Measurements from ENCODE around the gene PBXIP1. TPM values are rescaled to one million over a fixed set of nuclear protein-coding genes. Genes with fewer than 3 reads are reported as not detected.
A peak's percentile ranks its signal among the peaks of the same experiment; 100 is the strongest.

Gene PBXIP1
- total and polyA plus RNA-seq, 2 of the 13 experiments (the other 11 are each of a cell fraction or from before 2014, with no cell fraction given): 16.3 to 31.9 TPM

DNA sequence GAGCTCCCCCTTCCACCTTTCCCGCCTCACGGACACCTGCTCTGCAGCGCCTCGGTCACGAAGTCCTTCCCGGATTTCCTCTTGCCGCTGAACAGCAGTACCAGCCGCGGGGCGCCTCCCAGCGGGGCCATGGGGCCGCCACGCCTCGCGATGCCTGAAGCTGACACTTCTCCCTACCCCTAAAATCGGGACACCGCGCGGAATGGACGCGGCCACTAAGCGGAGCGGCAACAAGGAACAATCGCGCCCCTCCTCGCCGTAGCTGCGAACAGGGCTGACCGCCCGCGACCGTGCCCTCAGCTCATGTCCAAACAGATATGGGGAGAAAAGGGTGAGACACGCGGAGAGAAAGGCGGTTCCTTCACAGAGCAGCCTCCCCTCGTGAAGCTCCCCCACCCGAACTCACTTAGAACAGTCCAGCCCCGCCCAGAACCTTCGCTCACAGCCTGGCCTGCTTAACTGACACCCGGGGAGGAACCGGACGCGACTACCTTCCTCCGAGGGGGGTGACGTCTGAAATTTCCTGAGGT is 19.3 kb downstream of the PBXIP1 start, which contains the start of gene PMVK (continued):
- TF ChIP-seq, protein P1, sequence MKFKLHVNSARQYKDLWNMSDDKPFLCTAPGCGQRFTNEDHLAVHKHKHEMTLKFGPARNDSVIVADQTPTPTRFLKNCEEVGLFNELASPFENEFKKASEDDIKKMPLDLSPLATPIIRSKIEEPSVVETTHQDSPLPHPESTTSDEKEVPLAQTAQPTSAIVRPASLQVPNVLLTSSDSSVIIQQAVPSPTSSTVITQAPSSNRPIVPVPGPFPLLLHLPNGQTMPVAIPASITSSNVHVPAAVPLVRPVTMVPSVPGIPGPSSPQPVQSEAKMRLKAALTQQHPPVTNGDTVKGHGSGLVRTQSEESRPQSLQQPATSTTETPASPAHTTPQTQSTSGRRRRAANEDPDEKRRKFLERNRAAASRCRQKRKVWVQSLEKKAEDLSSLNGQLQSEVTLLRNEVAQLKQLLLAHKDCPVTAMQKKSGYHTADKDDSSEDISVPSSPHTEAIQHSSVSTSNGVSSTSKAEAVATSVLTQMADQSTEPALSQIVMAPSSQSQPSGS (CRISPR knock-in tag; IDR thresholded peaks at IDR 0.05): peak; percentile 67
- TF ChIP-seq FOSL1 (CRISPR knock-in tag; IDR thresholded peaks at IDR 0.05; ENCODE audit: borderline replicate concordance) (no peak), RFXANK (CRISPR knock-in tag; IDR thresholded peaks at IDR 0.05) (peak; percentile 88; the same call in 1 of the 2 replicates), ZNF501 (CRISPR knock-in tag; IDR thresholded peaks at IDR 0.05) (peak; percentile 96), NFYC (CRISPR knock-in tag; IDR thresholded peaks at IDR 0.05) (peak; percentile 49; the same call in 1 of the 2 replicates), SP4 (CRISPR knock-in tag; IDR thresholded peaks at IDR 0.05) (peak; percentile 90), KDM6A (CRISPR knock-in tag; IDR thresholded peaks at IDR 0.05; ENCODE audit: low read depth) (no peak), KAT7 (CRISPR knock-in tag; IDR thresholded peaks at IDR 0.05; ENCODE audit: borderline replicate concordance) (peak; percentile 65; the same call in 1 of the 2 replicates), SMC3 (IDR thresholded peaks at IDR 0.05; ENCODE audit: low read length) (no peak), ZSCAN20 (CRISPR knock-in tag; IDR thresholded peaks at IDR 0.05; ENCODE audit: borderline replicate concordance) (peak; percentile 78; the same call in 1 of the 2 replicates), CREB1 (IDR thresholded peaks at IDR 0.05) (no peak), CREB1 (CRISPR knock-in tag; IDR thresholded peaks at IDR 0.05) (no peak), NBN (conservative IDR thresholded peaks at IDR 0.05) (no peak), FOXC1 (CRISPR knock-in tag; IDR thresholded peaks at IDR 0.05; ENCODE audit: borderline replicate concordance) (peak; percentile 99), MAFF (IDR thresholded peaks at IDR 0.05; ENCODE audit: low read depth, low read length) (no peak), ZNF577 (CRISPR knock-in tag; IDR thresholded peaks at IDR 0.05; ENCODE audit: borderline replicate concordance, low read depth) (peak; percentile 94; the same call in 1 of the 2 replicates)
- TF ChIP-seq, protein P2, sequence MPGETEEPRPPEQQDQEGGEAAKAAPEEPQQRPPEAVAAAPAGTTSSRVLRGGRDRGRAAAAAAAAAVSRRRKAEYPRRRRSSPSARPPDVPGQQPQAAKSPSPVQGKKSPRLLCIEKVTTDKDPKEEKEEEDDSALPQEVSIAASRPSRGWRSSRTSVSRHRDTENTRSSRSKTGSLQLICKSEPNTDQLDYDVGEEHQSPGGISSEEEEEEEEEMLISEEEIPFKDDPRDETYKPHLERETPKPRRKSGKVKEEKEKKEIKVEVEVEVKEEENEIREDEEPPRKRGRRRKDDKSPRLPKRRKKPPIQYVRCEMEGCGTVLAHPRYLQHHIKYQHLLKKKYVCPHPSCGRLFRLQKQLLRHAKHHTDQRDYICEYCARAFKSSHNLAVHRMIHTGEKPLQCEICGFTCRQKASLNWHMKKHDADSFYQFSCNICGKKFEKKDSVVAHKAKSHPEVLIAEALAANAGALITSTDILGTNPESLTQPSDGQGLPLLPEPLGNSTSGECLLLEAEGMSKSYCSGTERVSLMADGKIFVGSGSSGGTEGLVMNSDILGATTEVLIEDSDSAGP (CRISPR knock-in tag; IDR thresholded peaks at IDR 0.05; ENCODE audit: borderline replicate concordance): peak; percentile 95
- TF ChIP-seq, protein P3, sequence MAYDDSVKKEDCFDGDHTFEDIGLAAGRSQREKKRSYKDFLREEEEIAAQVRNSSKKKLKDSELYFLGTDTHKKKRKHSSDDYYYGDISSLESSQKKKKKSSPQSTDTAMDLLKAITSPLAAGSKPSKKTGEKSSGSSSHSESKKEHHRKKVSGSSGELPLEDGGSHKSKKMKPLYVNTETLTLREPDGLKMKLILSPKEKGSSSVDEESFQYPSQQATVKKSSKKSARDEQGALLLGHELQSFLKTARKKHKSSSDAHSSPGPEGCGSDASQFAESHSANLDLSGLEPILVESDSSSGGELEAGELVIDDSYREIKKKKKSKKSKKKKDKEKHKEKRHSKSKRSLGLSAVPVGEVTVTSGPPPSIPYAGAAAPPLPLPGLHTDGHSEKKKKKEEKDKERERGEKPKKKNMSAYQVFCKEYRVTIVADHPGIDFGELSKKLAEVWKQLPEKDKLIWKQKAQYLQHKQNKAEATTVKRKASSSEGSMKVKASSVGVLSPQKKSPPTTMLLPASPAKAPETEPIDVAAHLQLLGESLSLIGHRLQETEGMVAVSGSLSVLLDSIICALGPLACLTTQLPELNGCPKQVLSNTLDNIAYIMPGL (CRISPR knock-in tag; IDR thresholded peaks at IDR 0.05; ENCODE audit: borderline replicate concordance in 1 of 2, low read depth in 1 of 2): peak; percentile 93 to 96
- TF ChIP-seq, protein P4, sequence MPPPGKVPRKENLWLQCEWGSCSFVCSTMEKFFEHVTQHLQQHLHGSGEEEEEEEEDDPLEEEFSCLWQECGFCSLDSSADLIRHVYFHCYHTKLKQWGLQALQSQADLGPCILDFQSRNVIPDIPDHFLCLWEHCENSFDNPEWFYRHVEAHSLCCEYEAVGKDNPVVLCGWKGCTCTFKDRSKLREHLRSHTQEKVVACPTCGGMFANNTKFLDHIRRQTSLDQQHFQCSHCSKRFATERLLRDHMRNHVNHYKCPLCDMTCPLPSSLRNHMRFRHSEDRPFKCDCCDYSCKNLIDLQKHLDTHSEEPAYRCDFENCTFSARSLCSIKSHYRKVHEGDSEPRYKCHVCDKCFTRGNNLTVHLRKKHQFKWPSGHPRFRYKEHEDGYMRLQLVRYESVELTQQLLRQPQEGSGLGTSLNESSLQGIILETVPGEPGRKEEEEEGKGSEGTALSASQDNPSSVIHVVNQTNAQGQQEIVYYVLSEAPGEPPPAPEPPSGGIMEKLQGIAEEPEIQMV (CRISPR knock-in tag; IDR thresholded peaks at IDR 0.05; ENCODE audit: low read depth): peak; percentile 98
- TF ChIP-seq, protein P5, sequence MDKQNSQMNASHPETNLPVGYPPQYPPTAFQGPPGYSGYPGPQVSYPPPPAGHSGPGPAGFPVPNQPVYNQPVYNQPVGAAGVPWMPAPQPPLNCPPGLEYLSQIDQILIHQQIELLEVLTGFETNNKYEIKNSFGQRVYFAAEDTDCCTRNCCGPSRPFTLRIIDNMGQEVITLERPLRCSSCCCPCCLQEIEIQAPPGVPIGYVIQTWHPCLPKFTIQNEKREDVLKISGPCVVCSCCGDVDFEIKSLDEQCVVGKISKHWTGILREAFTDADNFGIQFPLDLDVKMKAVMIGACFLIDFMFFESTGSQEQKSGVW (CRISPR knock-in tag; IDR thresholded peaks at IDR 0.05; ENCODE audit: borderline replicate concordance): peak; percentile 91; the same call in 1 of the 2 replicates
